ENCODE results near the gene MEGF11. TPM values are rescaled to one million over a fixed set of nuclear protein-coding genes. Genes with fewer than 3 reads are reported as not detected.
"Not testable (repeated sequence)": the region's sequence is repeated elsewhere in the genome, so short reads cannot be mapped to it uniquely, and the experiment has no call there.

MEGF11 gene
- total RNA-seq, 1 experiment from 2014 or later = 0.03 TPM

DNA sequence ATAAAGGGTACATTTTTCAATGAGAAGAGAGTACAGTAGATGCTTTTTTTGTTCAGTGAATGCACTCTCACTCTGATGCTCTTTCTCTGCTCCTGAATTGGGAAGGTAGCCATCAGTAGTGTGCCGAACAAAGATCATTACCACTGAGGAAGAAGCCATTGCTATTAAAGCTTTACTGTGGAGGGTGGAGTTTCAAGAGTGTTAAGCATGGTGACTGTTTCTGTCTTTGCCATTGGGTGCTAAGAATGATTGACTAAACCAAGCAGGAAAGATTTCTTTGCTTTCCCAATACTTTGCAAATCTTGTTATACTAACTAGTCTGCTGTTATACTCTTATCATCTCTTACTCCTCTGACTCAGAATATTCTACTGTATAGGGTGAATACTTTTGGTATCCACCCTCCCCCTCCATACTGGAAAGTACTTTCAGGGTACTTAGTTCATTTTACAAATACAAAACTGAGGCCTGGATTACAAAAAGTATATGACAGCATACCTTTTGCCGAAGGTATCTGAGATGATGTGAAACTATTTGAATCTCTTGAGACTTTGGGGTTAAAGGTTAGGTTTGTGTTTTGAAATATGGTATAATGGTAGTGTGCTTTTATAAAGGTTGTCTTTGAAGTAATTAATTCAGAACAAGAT is 382.5 kb downstream of the MEGF11 start:
- H3K9me3 ChIP-seq (replicated peaks) = no peaks in the 10 kb centered on the region
- H3K4me1 ChIP-seq (replicated peaks) = peaks cover 12% of the 10 kb centered on the region
- H3K27me3 ChIP-seq (replicated peaks) = no peaks in the 10 kb centered on the region
- H3K4me3 ChIP-seq = peak overlapping the region; percentile 71
- H3K36me3 ChIP-seq = peaks cover 22% of the 10 kb centered on the region; the same call in 1 of the 2 replicates
- DNase-seq (ENCODE audit: low read depth in 1 of 2, low spot score in 2 of 2) = peak in 1 of 2 experiments; percentile 6
- H3K27ac ChIP-seq = no peak overlapping the region

DNA sequence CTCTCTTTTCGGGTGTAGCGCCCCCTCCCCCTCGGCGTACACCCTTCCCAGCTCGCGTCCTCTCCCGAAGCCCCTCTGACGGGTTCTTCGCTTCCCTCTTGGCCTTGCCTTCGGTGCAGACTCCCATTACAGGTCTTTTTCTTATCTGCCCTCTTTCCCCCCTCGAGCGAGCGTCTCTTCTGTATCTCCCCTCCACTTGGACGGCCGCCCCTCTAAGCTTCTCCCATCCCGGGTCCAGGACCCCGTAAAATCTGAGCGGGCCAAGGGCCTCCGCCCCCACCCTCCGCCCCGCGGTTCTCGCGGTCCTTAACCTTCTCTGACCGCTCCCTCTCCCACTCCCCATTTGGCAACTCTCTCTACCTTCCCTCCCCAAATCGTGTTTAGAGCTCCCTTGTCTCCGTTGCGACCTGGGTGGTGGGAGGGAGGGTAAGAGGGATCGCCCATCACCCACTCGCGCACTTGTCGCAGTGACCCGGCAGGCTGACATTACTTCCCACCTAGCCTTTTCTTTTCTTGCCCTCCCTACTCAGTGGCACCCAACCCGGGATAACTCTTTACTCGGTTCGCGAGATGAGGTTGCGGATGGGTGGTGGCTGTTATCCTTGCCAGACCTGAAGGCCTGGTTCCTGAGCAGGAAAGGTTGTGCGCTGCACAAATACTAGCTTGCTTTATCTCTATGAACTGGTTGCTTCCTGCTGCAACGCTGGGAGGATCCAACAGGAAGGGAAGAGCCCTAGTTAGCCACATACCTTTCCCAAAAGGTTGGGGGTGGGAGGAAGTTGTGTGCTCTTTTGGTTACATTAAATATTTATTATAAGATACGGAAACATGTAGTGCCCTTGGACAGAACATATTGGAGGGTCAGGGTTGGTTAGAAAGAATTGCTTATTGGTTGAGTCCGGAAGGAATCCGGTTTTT is 383.3 kb downstream of the MEGF11 start:
- H3K27me3 ChIP-seq (replicated peaks) = no peaks in the 10 kb centered on the region
- H3K36me3 ChIP-seq = peaks cover 16% of the 10 kb centered on the region; the same call in 1 of the 2 replicates
- peak overlapping the region; percentile 62 for H3K27ac ChIP-seq
- peaks cover 12% of the 10 kb centered on the region for H3K4me1 ChIP-seq (replicated peaks)
- H3K9me3 ChIP-seq (replicated peaks) = no peaks in the 10 kb centered on the region
- peak in 1 of 2 experiments; percentile 25 for DNase-seq (ENCODE audit: low read depth in 1 of 2, low spot score in 2 of 2)
- H3K4me3 ChIP-seq = peak overlapping the region; percentile 71

DNA sequence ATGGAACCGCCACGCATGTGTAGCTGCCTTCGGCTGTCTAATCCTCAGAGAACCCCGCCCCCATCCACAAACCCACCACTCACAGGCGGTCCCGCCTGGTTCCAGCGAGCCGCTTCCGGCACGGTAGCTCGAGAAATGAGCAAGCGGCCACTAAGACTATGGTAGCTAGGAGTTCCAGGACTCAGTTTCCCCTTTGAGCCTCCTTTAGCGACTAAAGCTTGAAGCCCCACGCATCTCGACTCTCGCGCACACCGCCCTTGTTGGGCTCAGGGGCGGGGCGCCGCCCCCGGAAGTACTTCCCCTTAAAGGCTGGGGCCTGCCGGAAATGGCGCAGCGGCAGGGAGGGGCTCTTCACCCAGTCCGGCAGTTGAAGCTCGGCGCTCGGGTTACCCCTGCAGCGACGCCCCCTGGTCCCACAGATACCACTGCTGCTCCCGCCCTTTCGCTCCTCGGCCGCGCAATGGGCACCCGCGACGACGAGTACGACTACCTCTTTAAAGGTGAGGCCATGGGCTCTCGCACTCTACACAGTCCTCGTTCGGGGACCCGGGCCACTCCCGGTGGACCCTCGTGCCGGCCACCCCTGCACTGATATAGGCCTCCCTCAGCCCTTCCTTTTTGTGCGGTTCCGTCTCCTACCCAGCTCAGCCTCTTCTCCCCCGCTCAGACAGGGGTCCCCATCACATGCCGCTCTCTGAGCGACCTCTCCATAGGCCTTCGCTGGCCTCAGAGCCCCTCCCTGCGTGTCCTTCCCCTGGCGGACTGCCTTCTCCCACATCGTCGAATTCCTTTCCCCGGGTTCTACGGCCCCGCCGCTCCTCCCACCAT is 384.2 kb downstream of the MEGF11 start, which contains the start of gene RAB11A:
RAB11A (plus strand) TSS at position 366 of the 828 bp plus-strand sequence; CDS start at position 461, 95 bp downstream.
- H3K27me3 ChIP-seq (replicated peaks) = no peaks in the 10 kb centered on the region
- H3K27ac ChIP-seq = peak within 1 kb of the TSS; percentile 62
- peak; percentile 97 to 98 for DNase-seq (ENCODE audit: low read depth in 1 of 2, low spot score in 2 of 2)
- H3K9me3 ChIP-seq (replicated peaks) = no peaks in the 10 kb centered on the region
- H3K4me3 ChIP-seq = peak within 1 kb of the TSS; percentile 71
- H3K36me3 ChIP-seq = peaks cover 11% of the 10 kb centered on the region; the same call in 1 of the 2 replicates
- H3K4me1 ChIP-seq (replicated peaks) = peaks cover 12% of the 10 kb centered on the region

DNA sequence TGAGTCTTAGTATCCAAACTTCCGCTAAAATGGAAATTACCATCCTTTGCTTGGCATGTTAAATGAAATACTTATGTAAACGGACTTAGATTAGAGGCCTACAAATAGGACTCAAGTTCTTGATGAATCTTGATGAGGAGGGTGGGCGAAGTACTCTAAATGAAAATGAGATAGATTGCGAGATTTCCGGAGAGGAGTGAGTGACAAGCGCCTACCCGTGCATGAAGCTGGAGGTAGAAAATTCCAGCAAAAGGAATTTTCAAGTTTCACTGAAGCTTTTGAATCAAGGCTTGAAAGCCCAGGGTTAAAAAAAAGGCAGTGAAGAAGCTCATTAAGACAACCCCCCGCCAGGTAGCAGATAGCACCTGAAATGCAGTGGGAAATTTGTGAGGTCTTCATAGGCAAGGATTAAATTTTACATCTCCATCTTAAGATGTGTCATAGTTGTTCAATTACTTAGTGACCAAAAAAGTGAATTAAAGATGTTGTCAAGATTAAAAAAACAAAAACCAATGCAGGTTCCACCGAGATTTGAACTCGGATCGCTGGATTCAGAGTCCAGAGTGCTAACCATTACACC is 384.9 kb downstream of the MEGF11 start:
- Histone ChIP-seq H3K27ac (no peak overlapping the region; the same call in 1 of the 2 replicates), H3K4me3 (peak overlapping the region; percentile 71), H3K27me3 (replicated peaks) (no peaks in the 10 kb centered on the region), H3K4me1 (replicated peaks) (peaks cover 12% of the 10 kb centered on the region), H3K9me3 (replicated peaks) (no peaks in the 10 kb centered on the region), H3K36me3 (peaks cover 10% of the 10 kb centered on the region; the same call in 1 of the 2 replicates)
- DNase-seq (ENCODE audit: low read depth in 1 of 2, low spot score in 2 of 2) = no peak

DNA sequence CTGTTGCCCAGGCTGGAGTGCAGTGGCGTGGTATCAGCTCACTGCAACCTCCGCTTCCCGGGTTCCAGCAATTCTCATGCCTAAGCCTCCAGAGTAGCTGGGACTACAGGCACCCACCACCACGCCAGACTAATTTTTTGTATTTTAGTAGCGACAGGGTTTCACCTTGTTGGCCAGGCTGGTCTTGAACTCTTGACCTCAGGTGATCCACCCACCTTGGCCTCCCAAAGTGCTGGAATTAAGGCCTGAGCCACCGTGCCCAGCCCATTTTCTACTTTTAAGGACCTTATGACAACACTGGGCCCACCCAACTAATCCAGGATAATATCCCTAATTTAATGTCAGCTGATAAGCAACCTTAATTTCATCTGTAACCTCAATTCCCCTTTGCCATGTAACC is 385.6 kb downstream of the MEGF11 start:
- Histone ChIP-seq H3K4me1 (replicated peaks) (peaks cover 12% of the 10 kb centered on the region), H3K36me3 (peaks cover 10% of the 10 kb centered on the region; the same call in 1 of the 2 replicates)
- H3K9me3 ChIP-seq (replicated peaks); H3K27me3 ChIP-seq (replicated peaks); DNase-seq (ENCODE audit: low read depth in 1 of 2, low spot score in 2 of 2); H3K27ac ChIP-seq; H3K4me3 ChIP-seq: not testable (repeated sequence)

DNA sequence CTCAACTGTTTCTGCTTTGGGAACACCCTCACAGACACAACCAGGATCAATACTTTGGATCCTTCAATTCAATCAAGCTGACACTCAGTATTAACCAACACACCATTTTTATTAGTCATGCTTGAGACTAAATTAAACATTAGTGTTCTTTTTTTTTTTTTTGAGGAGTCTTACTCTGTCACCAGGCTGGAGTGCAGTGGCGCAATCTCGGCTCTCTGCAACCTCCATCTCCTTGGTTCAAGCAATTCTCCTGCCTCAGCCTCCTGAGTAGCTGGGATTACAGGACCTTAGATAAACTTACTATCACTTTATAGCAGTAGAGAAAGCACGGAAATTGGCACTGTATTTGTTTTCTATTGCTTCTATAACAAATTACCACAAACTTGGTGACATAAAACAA is 386.3 kb downstream of the MEGF11 start:
- Histone ChIP-seq H3K4me1 (replicated peaks) (peaks cover 8% of the 10 kb centered on the region), H3K27me3 (replicated peaks) (no peaks in the 10 kb centered on the region), H3K36me3 (peaks cover 10% of the 10 kb centered on the region; the same call in 1 of the 2 replicates), H3K27ac (no peak overlapping the region), H3K9me3 (replicated peaks) (no peaks in the 10 kb centered on the region), H3K4me3 (no peak overlapping the region)
- no peak for DNase-seq (ENCODE audit: low read depth in 1 of 2, low spot score in 2 of 2)

DNA sequence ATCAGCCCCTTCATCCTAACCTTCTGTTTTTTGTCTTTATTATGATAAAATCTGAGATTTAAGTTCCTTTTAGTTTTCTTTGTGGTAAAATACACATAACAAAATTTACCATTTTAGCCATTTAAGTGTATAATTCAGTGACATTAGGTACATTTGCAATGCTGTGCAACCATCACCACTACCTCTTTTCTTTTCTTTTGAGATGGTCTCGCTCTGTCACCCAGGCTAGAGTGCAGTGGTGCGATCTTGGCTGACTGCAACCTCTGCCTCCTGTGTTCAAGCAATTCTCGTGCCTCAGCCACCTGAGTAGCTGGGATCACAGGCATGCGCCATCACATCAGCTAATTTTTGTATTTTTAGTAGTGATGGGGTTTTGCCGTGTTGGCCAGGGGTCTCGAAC is 390.4 kb downstream of the MEGF11 start:
- no peaks in the 10 kb centered on the region for H3K4me1 ChIP-seq (replicated peaks)
- no peak overlapping the region for H3K4me3 ChIP-seq
- no peaks in the 10 kb centered on the region for H3K27me3 ChIP-seq (replicated peaks)
- H3K27ac ChIP-seq = no peak overlapping the region
- no peak for DNase-seq (ENCODE audit: low read depth in 1 of 2, low spot score in 2 of 2)
- no peaks in the 10 kb centered on the region for H3K9me3 ChIP-seq (replicated peaks)
- H3K36me3 ChIP-seq = no peaks in the 10 kb centered on the region

DNA sequence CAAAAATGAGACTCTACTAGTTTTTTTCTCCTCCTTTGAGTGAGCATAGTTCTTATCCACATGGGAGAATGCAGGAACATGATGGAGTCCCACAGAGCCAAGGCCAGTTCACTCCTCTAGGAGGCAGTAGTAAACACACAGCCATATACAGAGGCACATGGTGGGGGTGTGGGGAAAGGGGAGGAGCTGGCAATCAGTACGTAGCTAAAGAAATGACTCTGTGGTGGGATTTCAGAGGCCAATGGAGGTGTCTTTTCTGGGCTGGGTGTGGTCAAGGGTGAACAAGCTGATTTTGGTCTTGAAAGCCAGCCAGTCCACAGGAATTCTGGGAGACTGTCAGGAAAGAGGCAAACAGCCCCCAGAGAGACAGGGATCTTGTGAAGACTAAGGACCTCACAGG is 390.9 kb downstream of the MEGF11 start:
- H3K4me3 ChIP-seq = no peak overlapping the region
- H3K36me3 ChIP-seq = no peaks in the 10 kb centered on the region
- no peak overlapping the region for H3K27ac ChIP-seq
- H3K4me1 ChIP-seq (replicated peaks) = no peaks in the 10 kb centered on the region
- no peaks in the 10 kb centered on the region for H3K9me3 ChIP-seq (replicated peaks)
- H3K27me3 ChIP-seq (replicated peaks) = no peaks in the 10 kb centered on the region
- peak; percentile 47 to 76 for DNase-seq (ENCODE audit: low read depth in 1 of 2, low spot score in 2 of 2)

DNA sequence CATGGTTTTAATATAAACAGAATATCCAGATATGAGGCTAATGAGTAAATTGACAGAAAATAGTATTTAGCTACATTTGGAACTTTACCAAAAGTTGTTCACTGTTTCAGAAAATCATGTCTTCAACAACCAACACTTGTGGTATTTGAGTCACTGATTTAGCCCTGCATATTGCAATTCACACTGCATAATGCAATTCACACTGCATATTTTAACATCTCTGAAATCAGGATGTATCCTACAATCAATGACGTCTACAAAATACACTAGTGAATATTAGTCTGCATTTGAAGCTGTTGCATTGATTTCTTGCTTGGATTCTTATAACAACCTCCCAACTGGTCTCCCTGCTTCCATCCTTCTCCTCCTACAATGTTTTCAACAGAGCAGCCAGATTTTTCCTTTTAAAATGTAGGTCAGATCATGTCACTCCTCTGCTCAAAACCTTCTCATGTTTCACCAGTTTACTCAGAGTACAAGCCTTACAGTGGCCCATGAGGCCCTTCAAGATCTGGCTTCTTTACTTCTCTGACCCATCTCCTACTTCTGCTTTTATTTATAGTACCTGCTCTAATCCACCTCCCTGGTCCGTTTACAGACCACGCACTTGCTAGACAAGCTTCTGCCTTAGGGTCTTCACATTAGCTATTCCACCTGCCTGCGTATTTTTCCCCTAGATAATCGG is 395.7 kb downstream of the MEGF11 start:
- Histone ChIP-seq H3K4me1 (replicated peaks) (no peaks in the 10 kb centered on the region), H3K4me3 (no peak overlapping the region), H3K36me3 (no peaks in the 10 kb centered on the region), H3K9me3 (replicated peaks) (no peaks in the 10 kb centered on the region), H3K27ac (no peak overlapping the region), H3K27me3 (replicated peaks) (no peaks in the 10 kb centered on the region; the same call in 1 of the 2 replicates)
- no peak for DNase-seq (ENCODE audit: low read depth in 1 of 2, low spot score in 2 of 2)

DNA sequence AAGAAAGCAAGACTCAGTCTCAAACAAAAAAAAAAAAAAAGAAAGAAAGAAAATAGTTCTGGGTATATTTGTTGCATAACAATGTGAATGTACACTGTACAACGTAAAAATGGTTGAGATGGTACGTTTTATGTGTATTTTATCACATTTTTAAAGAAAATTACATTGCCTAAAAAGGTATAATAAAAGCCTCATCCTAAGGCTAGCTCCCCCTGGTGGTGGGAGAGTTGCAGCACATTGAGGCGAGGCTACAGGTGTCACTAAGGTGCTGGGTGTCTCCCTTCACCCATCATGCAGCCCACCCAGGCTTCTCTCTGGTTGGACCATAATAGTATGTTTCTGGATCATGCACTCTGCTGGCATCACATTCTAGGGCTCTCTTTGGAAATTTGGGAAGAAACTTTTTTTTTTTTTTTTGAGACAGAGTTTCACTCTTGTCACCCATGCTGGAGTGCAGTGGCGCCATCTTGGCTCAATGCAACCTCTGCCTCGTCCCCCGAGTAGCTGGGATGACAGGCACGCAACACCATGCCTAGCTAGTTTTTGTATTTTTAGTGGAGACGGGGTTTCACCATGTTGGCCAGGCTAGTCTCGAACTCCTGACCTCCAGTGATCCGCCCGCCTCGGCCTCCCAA is 396.6 kb downstream of the MEGF11 start:
- DNase-seq (ENCODE audit: low read depth in 1 of 2, low spot score in 2 of 2) = peak; percentile 43 to 76
- no peaks in the 10 kb centered on the region for H3K36me3 ChIP-seq

DNA sequence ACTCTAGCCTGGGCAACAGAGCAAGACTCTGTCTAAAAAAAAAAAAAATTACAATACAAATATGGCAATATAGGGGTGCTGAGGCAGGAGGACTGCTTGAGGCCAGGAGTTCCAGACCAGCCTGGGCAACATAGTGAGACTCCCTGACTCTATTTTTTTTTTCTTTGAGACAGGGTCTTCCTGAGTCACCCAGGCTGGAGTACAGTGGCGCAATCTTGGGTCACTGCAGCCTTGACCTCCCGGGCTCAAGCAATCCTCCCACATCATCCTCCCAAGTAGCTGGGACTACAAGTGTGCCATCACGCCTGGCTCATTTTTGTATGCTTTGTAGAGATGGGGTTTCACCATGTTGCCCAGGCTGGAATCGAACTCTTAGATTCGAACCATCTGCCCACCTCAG is 401.6 kb downstream of the MEGF11 start:
- Histone ChIP-seq H3K4me1 (replicated peaks) (no peaks in the 10 kb centered on the region), H3K27me3 (replicated peaks) (no peaks in the 10 kb centered on the region; the same call in 1 of the 2 replicates), H3K4me3 (no peak overlapping the region), H3K36me3 (no peaks in the 10 kb centered on the region), H3K9me3 (replicated peaks) (no peaks in the 10 kb centered on the region), H3K27ac (no peak overlapping the region)
- DNase-seq (ENCODE audit: low read depth in 1 of 2, low spot score in 2 of 2) = no peak

More for the DNA sequence above, 396.6 kb downstream of the MEGF11 start:
- no peaks in the 10 kb centered on the region; the same call in 1 of the 2 replicates for H3K27me3 ChIP-seq (replicated peaks)
- no peak overlapping the region for H3K27ac ChIP-seq
- no peaks in the 10 kb centered on the region for H3K9me3 ChIP-seq (replicated peaks)
- no peak overlapping the region for H3K4me3 ChIP-seq
- no peaks in the 10 kb centered on the region for H3K4me1 ChIP-seq (replicated peaks)

DNA sequence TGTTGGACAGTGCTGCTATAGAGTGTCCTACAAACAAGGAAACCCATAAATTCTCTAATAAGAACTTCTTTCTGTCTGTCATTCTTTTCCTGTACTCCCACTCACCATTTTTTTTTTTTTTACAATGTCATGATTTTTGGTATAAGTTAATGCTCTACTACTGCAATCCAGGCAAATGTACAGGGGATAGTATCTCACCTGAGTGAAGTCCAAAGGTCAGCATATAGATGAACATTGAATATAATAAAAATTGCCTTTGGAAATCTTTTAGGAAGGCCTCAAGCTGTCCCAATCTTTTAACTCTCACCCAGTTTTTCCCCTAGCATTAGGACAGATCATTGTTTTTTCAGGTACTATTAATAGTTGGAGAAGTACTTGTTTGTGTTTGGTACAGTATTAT is 405.6 kb downstream of the MEGF11 start:
- no peaks in the 10 kb centered on the region for H3K9me3 ChIP-seq (replicated peaks)
- H3K4me3 ChIP-seq = no peak overlapping the region
- H3K27me3 ChIP-seq (replicated peaks) = no peaks in the 10 kb centered on the region
- no peaks in the 10 kb centered on the region for H3K36me3 ChIP-seq
- H3K27ac ChIP-seq = no peak overlapping the region
- H3K4me1 ChIP-seq (replicated peaks) = no peaks in the 10 kb centered on the region
- DNase-seq (ENCODE audit: low read depth in 1 of 2, low spot score in 2 of 2) = no peak

Data from SJSA1 (cell line).